DOHH2 (cell line): Measurements from ENCODE around the gene EBNA1BP2.

Experiments used
- H3F3A ChIP-seq: fragments of 200-600 bp; sonication (generic), shearing (Covaris generic); 2 replicates; pipeline ENCODE4 v1.6.0; 2016; ENCODE audit warnings: antibody characterized with exemption, mild to moderate bottlenecking; ENCODE audit not compliant: control insufficient read depth, insufficient read depth
- H3K27ac ChIP-seq: fragments of 200-600 bp; sonication (generic); 2 replicates; pipeline ENCODE4 v1.5.1; 2014; ENCODE audit warnings: low read depth, mild to moderate bottlenecking, low read length, moderate library complexity
- H3K27me3 ChIP-seq: fragments of 200-600 bp; sonication (generic); 2 replicates; pipeline ENCODE4 v1.6.1; 2014; ENCODE audit warnings: mild to moderate bottlenecking, low read length, mixed read lengths; ENCODE audit not compliant: control insufficient read depth
- H3K36me3 ChIP-seq: fragments of 200-600 bp; sonication (generic); 2 replicates; pipeline ENCODE4 v1.6.1; 2014; ENCODE audit warnings: mild to moderate bottlenecking, low read length, moderate library complexity, mixed read lengths; ENCODE audit not compliant: control insufficient read depth
- H3K4me1 ChIP-seq: fragments of 200-600 bp; sonication (generic); 2 replicates; pipeline ENCODE4 v1.6.1; 2014; ENCODE audit warnings: mild to moderate bottlenecking, low read length, mixed read lengths; ENCODE audit not compliant: control insufficient read depth
- H3K4me2 ChIP-seq: fragments of 200-600 bp; sonication (generic); 2 replicates; pipeline ENCODE4 v1.6.0; 2014; ENCODE audit warnings: mild to moderate bottlenecking, low read length, moderate library complexity
- H3K4me3 ChIP-seq: fragments of 200-600 bp; sonication (generic); 2 replicates; pipeline ENCODE4 v1.5.1; 2014; ENCODE audit warnings: mild to moderate bottlenecking, low read length, mixed read lengths
- H3K79me2 ChIP-seq: fragments of 200-600 bp; sonication (generic); 2 replicates; pipeline ENCODE4 v1.6.1; 2014; ENCODE audit warnings: mild to moderate bottlenecking, low read length, mixed read lengths; ENCODE audit not compliant: control insufficient read depth
- H3K9me2 ChIP-seq: fragments of 200-600 bp; sonication (generic); replicated peaks from 2 replicates; pipeline ENCODE4 v1.6.1; 2014; ENCODE audit warnings: mild to moderate bottlenecking, low read length, mixed read lengths; ENCODE audit not compliant: control insufficient read depth
- H3K9me3 ChIP-seq: fragments of 200-600 bp; sonication (generic); 2 replicates; pipeline ENCODE4 v1.6.1; 2014; ENCODE audit warnings: antibody characterized with exemption, low read length, mixed read lengths; ENCODE audit not compliant: control insufficient read depth, insufficient read depth
- H4K20me1 ChIP-seq: fragments of 200-600 bp; sonication (generic); 2 replicates; pipeline ENCODE4 v1.6.0; 2014; ENCODE audit warnings: low read depth, mild to moderate bottlenecking, antibody characterized with exemption, low read length, moderate library complexity; ENCODE audit not compliant: control insufficient read depth, insufficient read depth
- CTCF ChIP-seq: fragments of 200-600 bp; sonication (generic); IDR thresholded peaks from one replicate; pipeline ENCODE4 v1.5.1; 2014; ENCODE audit warnings: antibody characterized with exemption, mild to moderate bottlenecking, low read depth, low read length; ENCODE audit not compliant: poor library complexity, severe bottlenecking
- EZH2phosphoT487 ChIP-seq: fragments of 200-600 bp; sonication (generic); IDR thresholded peaks from 2 replicates; pipeline ENCODE4 v1.6.1; 2017; ENCODE audit warnings: borderline replicate concordance, mild to moderate bottlenecking, antibody characterized with exemption, low read length, moderate library complexity, mixed read lengths

Gene EBNA1BP2

GRCh38 chr1:43188106-43188505 lies 16.0 kb upstream of the EBNA1BP2 start:
- H4K20me1 ChIP-seq: no peaks in the 10 kb centered on the region
- H3K27ac ChIP-seq: no peak overlapping the region
- no peaks in the 10 kb centered on the region for H3K9me2 ChIP-seq
- no peaks in the 10 kb centered on the region for H3K4me1 ChIP-seq
- H3K4me3 ChIP-seq: no peak overlapping the region
- H3K9me3 ChIP-seq: no peaks in the 10 kb centered on the region
- H3K27me3 ChIP-seq: peaks cover 2% of the 10 kb centered on the region; the same call in 1 of the 2 replicates
- H3K36me3 ChIP-seq: no peaks in the 10 kb centered on the region
- H3K79me2 ChIP-seq: no peaks in the 10 kb centered on the region
- TF ChIP-seq EZH2phosphoT487 (no peak), CTCF (no peak)
- H3F3A ChIP-seq: no peaks in the 10 kb centered on the region
- no peak overlapping the region for H3K4me2 ChIP-seq

GRCh38 chr1:43184995-43185394 lies 12.9 kb upstream of the EBNA1BP2 start:
- no peak for TF ChIP-seq CTCF
- TF ChIP-seq EZH2phosphoT487: no peak
- H3K9me2 ChIP-seq: no peaks in the 10 kb centered on the region
- no peak overlapping the region for H3K4me2 ChIP-seq
- no peaks in the 10 kb centered on the region for H3K79me2 ChIP-seq
- H4K20me1 ChIP-seq: no peaks in the 10 kb centered on the region
- no peak overlapping the region for H3K4me3 ChIP-seq
- H3K9me3 ChIP-seq: no peaks in the 10 kb centered on the region
- peaks cover 5% of the 10 kb centered on the region; the same call in 1 of the 2 replicates for H3K27me3 ChIP-seq
- no peaks in the 10 kb centered on the region for H3F3A ChIP-seq
- no peaks in the 10 kb centered on the region for H3K36me3 ChIP-seq
- no peak overlapping the region for H3K27ac ChIP-seq
- no peaks in the 10 kb centered on the region for H3K4me1 ChIP-seq

- Histone ChIP-seq H3K27ac (no peak overlapping the region), H3K4me2 (no peak overlapping the region), H3K4me1 (no peaks in the 10 kb centered on the region), H3K36me3 (no peaks in the 10 kb centered on the region), H3F3A (no peaks in the 10 kb centered on the region), H3K27me3 (peaks cover 5% of the 10 kb centered on the region; the same call in 1 of the 2 replicates), H3K9me3 (no peaks in the 10 kb centered on the region), H3K79me2 (no peaks in the 10 kb centered on the region), H3K9me2 (no peaks in the 10 kb centered on the region), H3K4me3 (no peak overlapping the region), H4K20me1 (no peaks in the 10 kb centered on the region)
- no peak for TF ChIP-seq EZH2phosphoT487
- no peak for TF ChIP-seq CTCF
Measured at GRCh38 chr1:43184388-43184787, 12.3 kb upstream of the EBNA1BP2 start.
